ENCODE results near the gene HTD2. TPM values are rescaled to one million over a fixed set of nuclear protein-coding genes. Genes with fewer than 3 reads are reported as not detected.

HTD2 gene
- total RNA-seq: 6.5 and 14.6 TPM in 2 replicates

GRCh38 chr3:58305882-58306711 is at the start of gene HTD2, which contains the start of gene RPP14:
Gene HTD2, plus strand, starts transcription at chr3:58306520. Its CDS starts 11,094 bp downstream, at chr3:58317614.
Gene RPP14, plus strand, starts transcription at chr3:58306245. Its CDS starts 4,085 bp downstream, at chr3:58310330.

DNA sequence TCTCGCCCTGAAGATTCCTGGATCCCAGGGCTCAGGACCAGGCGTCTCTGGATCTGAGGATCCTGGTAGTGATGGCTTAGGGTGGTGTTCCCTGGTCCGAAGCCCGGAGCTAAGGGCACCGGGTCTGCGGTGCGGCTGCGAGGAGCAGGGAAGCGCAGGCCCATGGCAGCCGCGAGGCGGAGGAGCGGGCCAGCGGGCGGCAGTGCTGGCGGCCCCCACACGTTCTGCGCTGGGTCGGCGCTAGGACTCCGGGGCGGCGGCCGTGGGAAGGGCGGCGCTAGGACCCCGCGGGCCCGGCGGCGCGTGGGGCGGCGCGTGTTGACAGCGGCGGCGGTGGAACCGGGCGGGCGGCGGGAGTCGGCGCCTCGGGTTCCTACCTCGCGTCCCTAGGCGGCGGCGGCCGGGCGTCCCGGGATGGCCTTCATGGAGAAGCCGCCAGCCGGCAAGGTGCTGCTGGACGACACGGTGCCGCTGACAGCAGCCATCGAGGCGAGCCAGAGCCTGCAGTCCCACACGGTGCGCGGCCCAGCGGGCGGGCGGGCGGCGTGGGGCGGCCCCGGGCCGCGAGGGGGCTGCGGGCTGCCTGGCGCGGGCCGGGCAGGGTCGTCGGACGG is 26.4 kb downstream of the HTD2 start, which contains the start of gene PXK:
TSS of gene PXK (plus strand) at position 318 of the 614 bp plus-strand sequence. CDS start at position 415, 97 bp downstream.

Other genes starting within 250 kb of the HTD2 start
- under 0.01 TPM in 1 of 2 replicates, not detected in the other for gene DNASE1L3, start 95.5 kb upstream of the HTD2 start, total RNA-seq
- 7.1 and 11.2 TPM in 2 replicates for gene ABHD6, start 68.7 kb upstream of the HTD2 start, total RNA-seq
- gene RPP14, start 275 bp upstream of the HTD2 start, total RNA-seq: 14.4 and 17.5 TPM in 2 replicates
- 11.7 and 14.7 TPM in 2 replicates for gene PXK, start 26.4 kb downstream of the HTD2 start, total RNA-seq
- 82.1 and 99.7 TPM in 2 replicates for gene PDHB, start 127.3 kb downstream of the HTD2 start, total RNA-seq
- gene KCTD6, start 185.6 kb downstream of the HTD2 start, total RNA-seq: 5.2 and 8.7 TPM in 2 replicates
- 1.3 and 1.7 TPM in 2 replicates for gene ACOX2, start 230.7 kb downstream of the HTD2 start, total RNA-seq